ENCODE measurements around the gene ASPA.
"Not testable (repeated sequence)": the region's sequence is repeated elsewhere in the genome, so short reads cannot be mapped to it uniquely, and the experiment has no call there.

ASPA gene

DNA sequence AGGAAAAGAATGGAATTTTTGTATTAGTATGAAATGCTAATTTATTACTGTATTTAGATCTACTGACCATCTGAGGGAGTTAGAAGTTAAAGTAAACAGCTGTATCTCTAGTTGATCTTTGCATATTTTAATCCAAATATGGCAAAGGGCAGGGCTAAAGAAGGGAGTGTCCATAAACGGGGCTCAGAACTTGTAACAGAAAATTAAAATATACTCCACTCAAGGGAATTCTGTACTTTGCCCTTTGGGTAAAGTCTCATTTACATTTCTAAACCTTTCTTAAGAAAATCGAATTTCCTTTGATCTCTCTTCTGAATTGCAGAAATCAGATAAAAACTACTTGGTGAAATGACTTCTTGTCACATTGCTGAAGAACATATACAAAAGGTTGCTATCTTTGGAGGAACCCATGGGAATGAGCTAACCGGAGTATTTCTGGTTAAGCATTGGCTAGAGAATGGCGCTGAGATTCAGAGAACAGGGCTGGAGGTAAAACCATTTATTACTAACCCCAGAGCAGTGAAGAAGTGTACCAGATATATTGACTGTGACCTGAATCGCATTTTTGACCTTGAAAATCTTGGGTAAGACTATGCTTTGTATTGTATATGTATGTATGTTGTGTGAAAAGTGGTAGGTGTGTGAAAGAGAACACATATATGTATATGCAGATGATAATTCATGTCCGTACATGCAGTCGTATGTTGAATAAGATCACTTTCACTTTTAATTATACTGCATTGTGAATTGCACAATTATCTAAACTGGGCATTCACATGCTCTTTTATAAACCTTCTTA, at the start of gene ASPA:
ASPA (plus strand) TSS at position 186 of the 799 bp plus-strand sequence; CDS start at position 349, 163 bp downstream.
- DNase-seq, result no peak

DNA sequence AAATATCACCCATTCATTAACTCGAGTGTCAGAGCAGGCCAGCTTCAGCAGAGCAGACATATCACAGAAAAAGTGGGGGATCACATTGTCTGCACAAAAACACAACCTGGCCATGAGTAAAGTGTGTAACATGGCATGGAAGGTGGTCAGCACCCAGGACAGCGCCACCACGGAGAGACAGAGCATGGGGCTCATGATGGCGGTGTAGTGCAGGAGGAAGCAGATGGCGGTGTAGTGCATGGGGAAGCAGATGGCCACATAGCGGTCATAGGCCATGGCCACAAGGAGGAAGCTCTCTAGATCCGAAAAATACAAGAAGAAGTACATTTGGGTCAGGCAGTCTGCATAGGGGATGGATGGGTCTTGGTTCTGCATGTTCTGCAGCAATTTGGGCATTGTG, 42.6 kb upstream of the ASPA start:
- DNase-seq, result not testable (repeated sequence)

- no peak for DNase-seq
These were observed 42.1 kb upstream of the ASPA start, which contains the start of gene OR1E2 for GRCh38 chr17:3433741-3434140. Gene OR1E2 (minus strand): TSS chr17:3433841. CDS start chr17:3433841, 0 bp downstream.

DNA sequence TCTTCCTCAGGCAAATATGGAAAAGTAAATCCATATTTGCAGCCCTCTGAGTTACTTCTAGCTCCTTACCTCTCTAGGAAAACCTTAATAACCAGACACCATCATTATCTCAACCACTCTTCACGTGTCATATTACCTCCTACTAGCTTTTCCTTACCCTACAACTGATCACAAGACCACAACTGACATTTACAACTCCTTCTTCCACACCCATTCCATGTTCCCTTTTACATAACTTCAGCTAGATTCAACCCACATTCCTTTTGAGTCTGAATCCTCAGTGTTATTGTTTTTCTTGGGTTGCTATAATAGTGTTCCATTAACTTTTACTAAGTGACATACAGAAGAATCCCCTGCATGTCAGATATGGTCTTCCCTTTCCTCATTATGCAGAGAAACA, 37.4 kb upstream of the ASPA start:
- no peak for DNase-seq

- DNase-seq, result no peak
These were observed 35.3 kb upstream of the ASPA start for GRCh38 chr17:3440451-3440850.

- no peak for DNase-seq
These were observed 28.2 kb upstream of the ASPA start for GRCh38 chr17:3447625-3448024.

DNA sequence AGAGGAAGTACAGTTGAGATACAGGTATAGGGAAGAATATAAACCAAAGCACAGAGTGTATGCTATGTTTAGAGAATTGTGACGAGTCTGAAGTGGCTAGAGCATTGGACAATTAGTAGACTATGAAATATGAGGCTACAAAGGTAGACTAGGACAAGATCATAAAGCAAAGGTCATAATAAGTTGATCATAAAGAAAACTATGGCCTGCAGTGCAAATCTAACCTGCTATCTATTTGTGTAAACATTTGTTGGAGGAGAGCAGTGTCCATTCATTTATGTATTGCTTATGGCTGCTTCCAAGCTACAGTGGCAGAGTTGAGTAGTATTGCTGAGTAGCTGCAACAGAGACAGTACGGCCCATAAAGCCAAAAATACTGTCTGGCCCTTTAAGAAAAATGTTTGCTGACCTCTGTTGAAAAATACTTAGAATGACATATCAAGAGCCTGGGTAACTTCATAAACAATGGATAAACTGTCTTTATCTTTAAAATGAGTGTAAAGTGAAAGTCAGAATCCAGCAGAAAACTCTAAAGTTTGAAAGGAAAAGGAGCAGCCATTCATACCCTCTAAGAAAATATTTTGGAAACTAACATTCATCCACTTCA, 27.6 kb upstream of the ASPA start:
- no peak for DNase-seq

GRCh38 chr17:3466355-3466754, 9.4 kb upstream of the ASPA start:
- not testable (repeated sequence) for DNase-seq

DNA sequence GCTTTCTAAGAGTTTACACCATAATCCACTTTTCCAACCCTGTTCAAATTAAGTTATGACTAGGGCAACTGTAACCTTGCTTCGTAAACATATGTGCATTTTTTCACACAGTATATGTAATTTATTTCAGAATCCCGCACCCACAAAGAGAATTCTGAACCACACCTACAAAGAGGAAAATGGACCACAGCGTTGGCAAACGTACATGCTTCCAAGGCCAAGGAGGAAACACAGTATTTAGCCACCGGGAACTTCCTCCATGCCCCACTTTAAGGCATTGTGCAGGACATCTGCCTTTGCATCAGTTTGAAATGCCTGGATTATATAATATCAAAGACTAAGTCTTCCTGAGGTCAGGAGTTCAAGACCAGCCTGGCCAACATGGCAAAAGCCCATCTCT, 6.3 kb upstream of the ASPA start:
- no peak for DNase-seq

DNA sequence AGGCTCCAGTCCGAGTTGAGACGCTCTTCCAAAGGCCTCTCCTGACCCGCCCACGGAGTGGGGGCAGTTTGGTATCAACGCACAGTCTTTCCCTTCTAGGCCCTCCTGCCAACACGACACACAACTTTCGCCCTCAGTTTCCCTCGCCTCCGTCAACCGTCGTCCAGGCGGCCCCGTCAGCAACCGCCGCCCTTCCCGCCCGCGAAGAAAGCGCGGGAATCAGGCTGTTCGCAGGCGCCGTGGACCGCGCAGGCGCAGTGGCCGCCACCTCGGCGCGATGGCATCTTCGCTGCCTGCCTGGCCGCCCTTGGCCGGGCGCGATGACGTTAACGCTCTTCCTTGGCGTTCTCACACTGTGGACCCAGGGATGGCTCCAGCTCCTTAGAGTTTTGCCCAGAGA, 4.2 kb upstream of the ASPA start, which contains the start of gene SPATA22:
SPATA22 (minus strand) TSS at position 221 of the 400 bp plus-strand sequence. CDS start 2,494 bp downstream, outside the sequence.
- no peak for DNase-seq

GRCh38 chr17:3472137-3472536, 3.7 kb upstream of the ASPA start:
- no peak for DNase-seq

GRCh38 chr17:3474212-3474611, 1.6 kb upstream of the ASPA start:
- no peak for DNase-seq

GRCh38 chr17:3475251-3475685, 529 bp upstream of the ASPA start:
- DNase-seq, result no peak

GRCh38 chr17:3479988-3480387, 4.2 kb downstream of the ASPA start:
- no peak for DNase-seq

DNA sequence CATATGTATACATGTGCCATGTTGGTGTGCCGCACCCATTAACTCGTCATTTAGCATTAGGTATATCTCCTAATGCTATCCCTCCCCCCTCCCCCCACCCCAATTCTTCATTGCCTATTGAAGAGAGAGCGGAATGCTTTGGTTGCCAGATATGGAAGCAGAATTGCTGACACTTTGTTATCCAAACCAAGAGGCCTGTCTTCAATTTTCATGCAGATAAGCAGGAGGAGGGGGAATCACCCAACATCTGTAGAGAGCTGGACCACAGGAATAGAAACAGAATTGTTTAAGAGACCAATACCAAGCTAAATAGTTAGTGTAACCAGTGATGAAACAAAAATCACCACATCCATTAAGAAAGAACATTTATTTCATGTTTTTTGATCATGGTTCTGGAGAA, 7.1 kb downstream of the ASPA start:
- no peak for DNase-seq

DNA sequence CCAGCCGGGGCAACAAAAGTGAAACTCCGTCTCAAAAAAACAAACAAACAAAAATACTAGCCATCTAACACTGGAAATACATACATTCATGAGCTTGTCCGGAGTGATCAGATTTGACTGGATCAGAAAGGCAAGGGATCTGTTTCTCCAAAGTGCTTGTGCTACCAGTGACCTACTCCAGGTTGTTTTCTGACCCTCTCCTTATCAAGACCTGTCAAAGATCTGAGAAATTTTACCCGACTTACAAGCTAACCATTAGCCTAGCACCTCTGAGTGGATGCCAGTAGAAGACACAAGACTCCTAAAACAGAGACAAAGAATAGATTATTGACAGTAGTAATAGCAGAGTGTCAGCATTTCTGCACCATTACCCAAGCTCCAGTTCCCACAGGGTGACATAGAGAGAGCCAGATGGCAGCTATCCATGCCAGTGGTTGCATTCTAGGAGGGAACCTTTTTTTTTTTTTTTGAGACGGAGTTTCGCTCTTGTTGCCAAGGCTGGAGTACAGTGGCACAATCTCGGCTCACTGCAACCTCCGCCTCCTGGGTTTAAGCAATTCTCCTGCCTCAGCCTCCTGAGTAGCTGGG, 9.8 kb downstream of the ASPA start:
- DNase-seq, result no peak

GRCh38 chr17:3497101-3497500, 21.3 kb downstream of the ASPA start:
- DNase-seq, result no peak

DNA sequence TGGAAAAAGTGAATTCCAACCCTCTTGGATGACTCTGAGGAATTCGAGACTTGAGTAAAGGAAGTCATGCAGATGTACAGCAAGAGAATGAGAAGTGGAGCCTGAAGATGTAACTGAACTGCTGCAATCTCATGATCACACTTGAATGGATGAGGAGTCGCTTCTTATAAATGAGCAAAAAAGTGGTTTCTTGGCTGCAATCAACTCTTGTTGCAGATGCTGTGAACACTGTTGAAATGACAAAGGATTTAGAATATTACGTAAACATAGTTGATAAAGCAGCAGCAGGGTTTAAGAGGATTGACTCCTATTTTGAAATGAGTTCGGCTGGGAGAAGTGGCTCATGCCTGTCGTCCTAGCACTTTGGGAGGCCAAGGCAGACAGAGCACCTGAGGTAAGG, 25.5 kb downstream of the ASPA start:
- DNase-seq, result no peak

GRCh38 chr17:3502466-3502865, 26.7 kb downstream of the ASPA start:
- DNase-seq, result no peak

- no peak for DNase-seq
These were observed 27.5 kb downstream of the ASPA start for GRCh38 chr17:3503285-3503684.

DNA sequence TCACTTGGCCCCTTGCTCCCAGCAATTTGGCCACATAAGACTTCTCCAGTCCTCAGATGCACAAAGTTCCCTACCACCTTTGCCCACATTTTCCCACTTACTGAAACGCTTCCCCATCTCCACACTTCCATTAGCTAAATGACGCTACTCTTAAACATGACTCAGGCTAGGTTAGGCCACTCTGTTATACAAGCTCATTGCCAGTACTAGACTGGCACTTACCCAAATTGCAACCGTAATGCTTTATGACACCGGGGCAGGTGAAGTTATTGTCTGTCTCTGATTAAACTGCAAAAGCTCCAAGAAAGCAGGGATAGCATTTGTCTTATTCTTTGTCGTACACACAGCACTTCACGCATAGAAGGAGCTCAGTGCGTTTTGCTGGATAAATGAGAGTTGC, 29.2 kb downstream of the ASPA start:
- no peak for DNase-seq

DNA sequence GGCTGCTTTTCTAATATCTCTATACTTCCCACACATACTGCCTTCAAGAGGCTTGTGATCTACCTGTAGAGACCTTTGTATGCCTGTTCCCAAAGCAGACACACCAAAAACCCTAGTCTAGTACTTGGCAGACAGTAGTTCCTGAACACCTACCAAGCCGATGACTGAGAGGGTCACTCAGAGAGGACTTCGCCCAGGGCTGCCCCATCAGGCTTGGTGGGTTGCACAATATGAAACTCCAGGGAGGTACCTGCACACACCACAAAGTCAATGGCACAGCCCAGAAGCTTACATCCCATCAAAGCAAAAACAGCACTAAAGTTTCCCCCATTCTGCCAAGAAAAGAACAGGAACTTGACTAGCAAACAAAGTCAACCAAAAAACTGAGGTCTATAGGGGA, 30.3 kb downstream of the ASPA start:
- no peak for DNase-seq

- DNase-seq, result no peak
These were observed 31.3 kb downstream of the ASPA start for GRCh38 chr17:3507071-3507470.

- no peak for DNase-seq
These were observed 32.1 kb downstream of the ASPA start for GRCh38 chr17:3507869-3508268.
